Neural progenitor cell (in vitro differentiated cells): ENCODE results near the gene STRIP1.

Experiments used
- EZH2phosphoT487 ChIP-seq: fragments of 200-600 bp; sonication (generic); IDR thresholded peaks from 2 replicates; pipeline ENCODE4 v1.6.1; 2017; ENCODE audit warnings: antibody characterized with exemption
- TF ChIP-seq, protein P1 (sequence below): fragments of 200-600 bp; sonication (generic); IDR thresholded peaks from 2 replicates; pipeline ENCODE4 v1.5.1; 2017; ENCODE audit warnings: antibody characterized with exemption, mild to moderate bottlenecking

DNA sequence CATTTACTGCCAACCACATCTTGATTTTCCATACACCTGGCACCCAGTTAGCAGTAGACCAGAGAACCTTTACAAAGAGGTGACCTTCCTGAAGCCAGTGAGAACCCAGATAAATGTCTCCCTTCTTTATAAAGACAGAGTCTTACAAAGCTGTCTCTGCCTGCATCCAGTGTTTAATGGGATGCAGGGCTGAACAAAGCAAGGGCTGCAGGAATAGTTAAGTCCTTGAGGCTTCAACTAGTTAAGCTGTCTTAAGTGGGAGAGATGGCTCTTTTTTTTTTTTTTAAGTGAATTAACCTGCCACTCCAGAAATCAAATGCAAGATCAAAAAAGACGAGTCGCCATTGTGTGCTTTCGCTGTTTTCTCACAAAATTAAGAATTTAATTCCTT, 48.4 kb upstream of the STRIP1 start:
- TF ChIP-seq, protein P1, sequence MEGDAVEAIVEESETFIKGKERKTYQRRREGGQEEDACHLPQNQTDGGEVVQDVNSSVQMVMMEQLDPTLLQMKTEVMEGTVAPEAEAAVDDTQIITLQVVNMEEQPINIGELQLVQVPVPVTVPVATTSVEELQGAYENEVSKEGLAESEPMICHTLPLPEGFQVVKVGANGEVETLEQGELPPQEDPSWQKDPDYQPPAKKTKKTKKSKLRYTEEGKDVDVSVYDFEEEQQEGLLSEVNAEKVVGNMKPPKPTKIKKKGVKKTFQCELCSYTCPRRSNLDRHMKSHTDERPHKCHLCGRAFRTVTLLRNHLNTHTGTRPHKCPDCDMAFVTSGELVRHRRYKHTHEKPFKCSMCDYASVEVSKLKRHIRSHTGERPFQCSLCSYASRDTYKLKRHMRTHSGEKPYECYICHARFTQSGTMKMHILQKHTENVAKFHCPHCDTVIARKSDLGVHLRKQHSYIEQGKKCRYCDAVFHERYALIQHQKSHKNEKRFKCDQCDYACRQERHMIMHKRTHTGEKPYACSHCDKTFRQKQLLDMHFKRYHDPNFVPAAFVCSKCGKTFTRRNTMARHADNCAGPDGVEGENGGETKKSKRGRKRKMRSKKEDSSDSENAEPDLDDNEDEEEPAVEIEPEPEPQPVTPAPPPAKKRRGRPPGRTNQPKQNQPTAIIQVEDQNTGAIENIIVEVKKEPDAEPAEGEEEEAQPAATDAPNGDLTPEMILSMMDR = no peak
- peak; percentile 36 for TF ChIP-seq EZH2phosphoT487
